ENCODE results near the gene NRXN3. TPM values are rescaled to one million over a fixed set of nuclear protein-coding genes. Genes with fewer than 3 reads are reported as not detected.

The NRXN3 gene
- total and polyA plus RNA-seq, 8 donors = 0.29 to 41.1 (median 9.1) TPM

- TF ChIP-seq POLR2AphosphoS5 (IDR thresholded peaks at IDR 0.05) (no peak), EP300 (IDR thresholded peaks at IDR 0.05) (no peak), POLR2A (IDR thresholded peaks at IDR 0.05) (no peak), CTCF (IDR thresholded peaks at IDR 0.05) (no peak)
Measured at GRCh38 chr14:78985668-78986381, 815.7 kb downstream of the NRXN3 start.

GRCh38 chr14:78986989-78987388 lies 816.8 kb downstream of the NRXN3 start:
- Histone ChIP-seq H3K27ac (no peak overlapping the region), H3K36me3 (no peaks in the 10 kb centered on the region), H3K4me1 (no peaks in the 10 kb centered on the region), H3K4me3 (no peak overlapping the region), H3K9me3 (no peaks in the 10 kb centered on the region), H3K27me3 (no peaks in the 10 kb centered on the region)
- intact Hi-C loops (cut with DNase I; ENCODE audit: low total_unique reads) = no loop called here
- no peak for DNase-seq
- TF ChIP-seq POLR2AphosphoS5 (IDR thresholded peaks at IDR 0.05) (no peak), EP300 (IDR thresholded peaks at IDR 0.05) (no peak), POLR2A (IDR thresholded peaks at IDR 0.05) (no peak), CTCF (IDR thresholded peaks at IDR 0.05) (no peak)
- 48 to 60% (median 51%) methylated on average over 6 of the region's 6 CpGs for WGBS, 5 donors

More at GRCh38 chr14:78985668-78986381, 815.7 kb downstream of the NRXN3 start:
- intact Hi-C loops (cut with DNase I; ENCODE audit: low total_unique reads) = no loop called here
- 57 to 76% (median 68%) methylated on average over 5 of the region's 5 CpGs for WGBS, 5 donors
- DNase-seq = no peak
- no peaks in the 10 kb centered on the region for H3K36me3 ChIP-seq
- no peak overlapping the region for H3K4me3 ChIP-seq
- H3K27ac ChIP-seq = no peak overlapping the region
- no peaks in the 10 kb centered on the region for H3K4me1 ChIP-seq
- no peaks in the 10 kb centered on the region for H3K27me3 ChIP-seq
- no peaks in the 10 kb centered on the region for H3K9me3 ChIP-seq

GRCh38 chr14:78989221-78989620 lies 819.0 kb downstream of the NRXN3 start:
- 55 to 78% (median 76%) methylated on average over 3 of the region's 3 CpGs for WGBS, 5 donors
- Histone ChIP-seq H3K36me3 (no peaks in the 10 kb centered on the region), H3K4me1 (no peaks in the 10 kb centered on the region), H3K4me3 (no peak overlapping the region), H3K27me3 (no peaks in the 10 kb centered on the region), H3K27ac (no peak overlapping the region), H3K9me3 (no peaks in the 10 kb centered on the region)
- DNase-seq = no peak
- intact Hi-C loops (cut with DNase I; ENCODE audit: low total_unique reads) = no loop called here
- TF ChIP-seq POLR2AphosphoS5 (IDR thresholded peaks at IDR 0.05) = no peak
- no peak for TF ChIP-seq EP300 (IDR thresholded peaks at IDR 0.05)
- no peak for TF ChIP-seq CTCF (IDR thresholded peaks at IDR 0.05)
- TF ChIP-seq POLR2A (IDR thresholded peaks at IDR 0.05) = no peak

GRCh38 chr14:78992867-78993266 lies 822.7 kb downstream of the NRXN3 start:
- Histone ChIP-seq H3K36me3 (no peaks in the 10 kb centered on the region), H3K4me1 (no peaks in the 10 kb centered on the region), H3K27ac (no peak overlapping the region), H3K27me3 (no peaks in the 10 kb centered on the region), H3K9me3 (no peaks in the 10 kb centered on the region), H3K4me3 (no peak overlapping the region)
- intact Hi-C loops (cut with DNase I; ENCODE audit: low total_unique reads) = no loop called here
- no peak for DNase-seq
- TF ChIP-seq POLR2A (IDR thresholded peaks at IDR 0.05) (no peak), POLR2AphosphoS5 (IDR thresholded peaks at IDR 0.05) (no peak), CTCF (IDR thresholded peaks at IDR 0.05) (no peak), EP300 (IDR thresholded peaks at IDR 0.05) (no peak)
- 82 to 88% (median 82%) methylated on average over 2 of the region's 2 CpGs for WGBS, 5 donors

Data from stomach (tissue), 9 donors.